ENCODE data around the gene DIRAS1. TPM values are rescaled to one million over a fixed set of nuclear protein-coding genes. Genes with fewer than 3 reads are reported as not detected.

Gene DIRAS1
- total RNA-seq, 2 donors from 2014 or later: 36.5 to 58.0 TPM

DNA sequence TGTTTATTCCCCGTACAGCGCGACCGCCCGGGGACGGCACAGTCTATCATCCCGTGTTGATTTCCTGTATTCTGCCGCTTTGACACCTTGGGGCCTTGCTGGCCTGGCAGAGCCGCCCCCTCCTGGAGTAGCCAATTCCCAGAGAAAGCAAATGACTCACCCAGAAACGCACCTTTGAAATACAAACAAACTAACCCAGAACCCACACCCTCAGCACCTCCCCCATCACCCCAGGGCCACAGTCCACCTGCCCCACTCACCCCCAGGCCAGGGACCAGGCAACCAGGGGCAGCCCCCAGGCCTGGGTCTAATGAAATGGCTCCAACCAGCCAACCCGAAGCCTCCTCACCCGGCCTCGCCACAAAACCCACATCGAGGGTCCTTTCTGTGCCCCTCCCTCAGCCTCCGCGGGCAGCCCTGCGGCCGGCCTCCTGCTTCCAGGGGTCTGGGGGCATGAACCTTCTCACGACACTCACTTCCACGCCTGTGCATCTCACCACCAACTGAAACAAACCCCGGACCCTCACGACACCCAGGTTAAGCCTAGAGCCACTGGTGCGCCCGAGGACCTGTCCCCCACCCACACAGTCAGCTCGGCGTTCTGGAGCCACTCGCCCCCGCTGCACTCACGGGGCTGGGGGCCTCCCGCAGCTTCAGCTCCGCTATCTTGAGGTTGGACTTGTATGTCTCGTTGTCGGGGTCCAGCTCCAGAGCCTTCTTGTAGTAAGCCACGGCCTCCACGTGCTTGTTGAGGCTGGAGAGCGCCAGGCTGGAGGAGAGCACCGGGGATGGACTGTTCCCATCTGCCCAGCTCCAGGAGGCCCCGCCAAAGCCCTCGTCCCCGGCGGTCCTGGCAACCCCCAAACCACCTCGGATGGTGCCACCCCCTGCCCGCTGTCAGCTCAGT lies 41.0 kb upstream of the DIRAS1 start:
- no peak overlapping the region for H3K4me3 ChIP-seq
- H3K27ac ChIP-seq: no peak overlapping the region
- H3K36me3 ChIP-seq: peaks cover 88% of the 10 kb centered on the region
- TF ChIP-seq, protein P1, sequence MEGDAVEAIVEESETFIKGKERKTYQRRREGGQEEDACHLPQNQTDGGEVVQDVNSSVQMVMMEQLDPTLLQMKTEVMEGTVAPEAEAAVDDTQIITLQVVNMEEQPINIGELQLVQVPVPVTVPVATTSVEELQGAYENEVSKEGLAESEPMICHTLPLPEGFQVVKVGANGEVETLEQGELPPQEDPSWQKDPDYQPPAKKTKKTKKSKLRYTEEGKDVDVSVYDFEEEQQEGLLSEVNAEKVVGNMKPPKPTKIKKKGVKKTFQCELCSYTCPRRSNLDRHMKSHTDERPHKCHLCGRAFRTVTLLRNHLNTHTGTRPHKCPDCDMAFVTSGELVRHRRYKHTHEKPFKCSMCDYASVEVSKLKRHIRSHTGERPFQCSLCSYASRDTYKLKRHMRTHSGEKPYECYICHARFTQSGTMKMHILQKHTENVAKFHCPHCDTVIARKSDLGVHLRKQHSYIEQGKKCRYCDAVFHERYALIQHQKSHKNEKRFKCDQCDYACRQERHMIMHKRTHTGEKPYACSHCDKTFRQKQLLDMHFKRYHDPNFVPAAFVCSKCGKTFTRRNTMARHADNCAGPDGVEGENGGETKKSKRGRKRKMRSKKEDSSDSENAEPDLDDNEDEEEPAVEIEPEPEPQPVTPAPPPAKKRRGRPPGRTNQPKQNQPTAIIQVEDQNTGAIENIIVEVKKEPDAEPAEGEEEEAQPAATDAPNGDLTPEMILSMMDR (IDR thresholded peaks at IDR 0.05): no peak
- no peaks in the 10 kb centered on the region for H3K4me1 ChIP-seq
- H3K9me3 ChIP-seq: no peaks in the 10 kb centered on the region
- H3K27me3 ChIP-seq: no peaks in the 10 kb centered on the region
- DNase-seq (ENCODE audit: low spot score): no peak

DNA sequence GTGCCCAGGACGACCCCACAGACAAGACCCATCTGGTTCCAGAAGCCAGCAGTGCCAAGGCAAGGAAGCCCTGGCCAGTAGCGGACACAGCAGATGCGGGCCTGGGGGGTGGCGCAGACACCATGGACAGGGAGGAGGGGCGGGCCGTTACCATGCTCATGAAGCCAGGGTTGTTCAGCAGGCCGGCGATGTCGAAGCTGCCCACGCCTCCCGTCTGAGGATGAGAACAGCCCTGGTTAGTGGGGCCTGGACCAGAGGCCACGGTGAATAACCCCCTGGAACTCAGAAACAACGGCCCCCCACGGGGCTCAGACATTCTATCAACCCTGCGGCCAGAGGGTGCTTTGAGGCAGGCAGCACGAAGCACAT lies 40.1 kb upstream of the DIRAS1 start:
- Histone ChIP-seq H3K4me1 (no peaks in the 10 kb centered on the region), H3K36me3 (peaks cover 88% of the 10 kb centered on the region), H3K9me3 (no peaks in the 10 kb centered on the region), H3K4me3 (no peak overlapping the region), H3K27me3 (no peaks in the 10 kb centered on the region), H3K27ac (no peak overlapping the region)
- no peak for DNase-seq (ENCODE audit: low spot score)
- TF ChIP-seq, protein P1 (IDR thresholded peaks at IDR 0.05): no peak

- H3K27ac ChIP-seq: no peak overlapping the region
- peaks cover 88% of the 10 kb centered on the region for H3K36me3 ChIP-seq
- no peak overlapping the region for H3K4me3 ChIP-seq
- no peaks in the 10 kb centered on the region for H3K4me1 ChIP-seq
- H3K9me3 ChIP-seq: no peaks in the 10 kb centered on the region
- TF ChIP-seq, protein P1 (IDR thresholded peaks at IDR 0.05): no peak
- no peaks in the 10 kb centered on the region for H3K27me3 ChIP-seq
- DNase-seq (ENCODE audit: low spot score): no peak
These were observed 38.8 kb upstream of the DIRAS1 start for GRCh38 chr19:2759965-2760364.

DNA sequence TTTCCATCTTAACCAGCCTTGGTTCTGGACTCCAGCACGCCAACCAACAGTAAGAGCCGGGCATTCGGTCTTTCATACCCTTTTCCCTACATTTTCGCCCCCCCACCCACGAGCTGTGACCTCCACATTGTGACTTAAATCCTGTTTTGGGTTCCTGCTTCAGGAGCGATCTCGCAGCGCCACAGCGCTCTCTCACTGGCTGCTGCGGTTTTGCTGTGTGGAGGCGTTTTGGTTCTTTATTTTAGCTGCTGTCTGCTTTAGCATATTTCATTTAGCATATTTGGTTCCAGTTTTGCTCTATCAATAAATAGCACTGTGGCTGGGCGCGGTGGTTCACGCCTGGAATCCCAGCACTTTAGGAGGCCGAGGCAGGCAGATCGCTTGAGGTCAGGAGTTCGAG lies 38.2 kb upstream of the DIRAS1 start:
- TF ChIP-seq, protein P1 (IDR thresholded peaks at IDR 0.05): no peak
- H3K4me1 ChIP-seq: no peaks in the 10 kb centered on the region
- no peak overlapping the region for H3K4me3 ChIP-seq
- no peaks in the 10 kb centered on the region for H3K9me3 ChIP-seq
- H3K36me3 ChIP-seq: peaks cover 88% of the 10 kb centered on the region
- no peak for DNase-seq (ENCODE audit: low spot score)
- no peak overlapping the region for H3K27ac ChIP-seq
- H3K27me3 ChIP-seq: no peaks in the 10 kb centered on the region

- TF ChIP-seq, protein P1 (IDR thresholded peaks at IDR 0.05): no peak
- no peaks in the 10 kb centered on the region for H3K4me1 ChIP-seq
- no peak overlapping the region for H3K27ac ChIP-seq
- no peaks in the 10 kb centered on the region for H3K27me3 ChIP-seq
- no peaks in the 10 kb centered on the region for H3K9me3 ChIP-seq
- peaks cover 84% of the 10 kb centered on the region for H3K36me3 ChIP-seq
- no peak for DNase-seq (ENCODE audit: low spot score)
- no peak overlapping the region for H3K4me3 ChIP-seq
These were observed 37.6 kb upstream of the DIRAS1 start for GRCh38 chr19:2758601-2759313.
